Ishikawa (cell line): ENCODE results near the gene HOXB3.

ENCODE experiments used
- CEBPB ChIP-seq: IDR thresholded peaks from 2 replicates; pipeline ENCODE4 v1.6.1; 2012
- CREB1 ChIP-seq: IDR thresholded peaks from 2 replicates; pipeline ENCODE4 v1.6.1; 2012; ENCODE audit warnings: low read depth
- EGR1 ChIP-seq: IDR thresholded peaks from 2 replicates; pipeline ENCODE4 v1.6.1; 2012
- EP300 ChIP-seq: IDR thresholded peaks from 2 replicates; pipeline ENCODE4 v1.6.1; 2012; ENCODE audit warnings: borderline replicate concordance
- FOXM1 ChIP-seq: IDR thresholded peaks from 2 replicates; pipeline ENCODE4 v1.6.1; 2012; ENCODE audit warnings: low read depth, borderline replicate concordance
- NFIC ChIP-seq: IDR thresholded peaks from 2 replicates; pipeline ENCODE4 v1.6.1; 2012
- RAD21 ChIP-seq: IDR thresholded peaks from 2 replicates; pipeline ENCODE4 v1.6.1; 2012; ENCODE audit warnings: low read depth
- TAF1 ChIP-seq: IDR thresholded peaks from 2 replicates; pipeline ENCODE4 v1.6.1; 2012; ENCODE audit warnings: low read depth, mild to moderate bottlenecking
- TCF12 ChIP-seq: IDR thresholded peaks from 2 replicates; pipeline ENCODE4 v1.6.1; 2012; ENCODE audit warnings: low read depth
- TEAD4 ChIP-seq: IDR thresholded peaks from 2 replicates; pipeline ENCODE4 v1.6.1; 2012
- YY1 ChIP-seq: IDR thresholded peaks from 2 replicates; pipeline ENCODE4 v1.6.1; 2012; ENCODE audit warnings: low read depth
- ZBTB7A ChIP-seq: IDR thresholded peaks from 2 replicates; pipeline ENCODE4 v1.6.1; 2012; ENCODE audit warnings: low read depth
- TF ChIP-seq, protein P1 (sequence below): IDR thresholded peaks from 2 replicates; pipeline ENCODE4 v1.6.1; 2012; ENCODE audit warnings: low read depth, mild to moderate bottlenecking
- TF ChIP-seq, protein P2 (sequence below): IDR thresholded peaks from 2 replicates; pipeline ENCODE4 v1.6.1; 2012
- TF ChIP-seq, protein P3 (sequence below): IDR thresholded peaks from 2 replicates; pipeline ENCODE4 v1.6.1; 2012

The HOXB3 gene

DNA sequence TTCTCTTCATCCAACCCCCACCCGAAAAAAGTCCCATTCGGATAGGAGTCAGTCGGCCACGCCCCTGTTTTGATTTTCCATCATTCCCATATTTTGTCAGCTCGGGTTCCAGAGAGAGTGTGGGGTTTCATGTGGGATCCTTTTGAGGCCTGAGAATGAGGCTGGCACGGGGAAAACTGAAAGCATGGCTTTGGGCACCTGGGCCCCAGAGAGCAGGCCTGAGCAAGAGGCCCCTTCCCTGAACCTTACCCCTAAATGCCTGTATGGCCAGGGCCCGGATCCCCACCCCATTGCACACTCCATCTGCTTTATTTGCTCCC lies 7.3 kb downstream of the HOXB3 start:
- TF ChIP-seq, protein P1, sequence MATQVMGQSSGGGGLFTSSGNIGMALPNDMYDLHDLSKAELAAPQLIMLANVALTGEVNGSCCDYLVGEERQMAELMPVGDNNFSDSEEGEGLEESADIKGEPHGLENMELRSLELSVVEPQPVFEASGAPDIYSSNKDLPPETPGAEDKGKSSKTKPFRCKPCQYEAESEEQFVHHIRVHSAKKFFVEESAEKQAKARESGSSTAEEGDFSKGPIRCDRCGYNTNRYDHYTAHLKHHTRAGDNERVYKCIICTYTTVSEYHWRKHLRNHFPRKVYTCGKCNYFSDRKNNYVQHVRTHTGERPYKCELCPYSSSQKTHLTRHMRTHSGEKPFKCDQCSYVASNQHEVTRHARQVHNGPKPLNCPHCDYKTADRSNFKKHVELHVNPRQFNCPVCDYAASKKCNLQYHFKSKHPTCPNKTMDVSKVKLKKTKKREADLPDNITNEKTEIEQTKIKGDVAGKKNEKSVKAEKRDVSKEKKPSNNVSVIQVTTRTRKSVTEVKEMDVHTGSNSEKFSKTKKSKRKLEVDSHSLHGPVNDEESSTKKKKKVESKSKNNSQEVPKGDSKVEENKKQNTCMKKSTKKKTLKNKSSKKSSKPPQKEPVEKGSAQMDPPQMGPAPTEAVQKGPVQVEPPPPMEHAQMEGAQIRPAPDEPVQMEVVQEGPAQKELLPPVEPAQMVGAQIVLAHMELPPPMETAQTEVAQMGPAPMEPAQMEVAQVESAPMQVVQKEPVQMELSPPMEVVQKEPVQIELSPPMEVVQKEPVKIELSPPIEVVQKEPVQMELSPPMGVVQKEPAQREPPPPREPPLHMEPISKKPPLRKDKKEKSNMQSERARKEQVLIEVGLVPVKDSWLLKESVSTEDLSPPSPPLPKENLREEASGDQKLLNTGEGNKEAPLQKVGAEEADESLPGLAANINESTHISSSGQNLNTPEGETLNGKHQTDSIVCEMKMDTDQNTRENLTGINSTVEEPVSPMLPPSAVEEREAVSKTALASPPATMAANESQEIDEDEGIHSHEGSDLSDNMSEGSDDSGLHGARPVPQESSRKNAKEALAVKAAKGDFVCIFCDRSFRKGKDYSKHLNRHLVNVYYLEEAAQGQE = no peak
- no peak for TF ChIP-seq EP300
- no peak for TF ChIP-seq NFIC
- TF ChIP-seq TAF1 = no peak
- TF ChIP-seq, protein P2, sequence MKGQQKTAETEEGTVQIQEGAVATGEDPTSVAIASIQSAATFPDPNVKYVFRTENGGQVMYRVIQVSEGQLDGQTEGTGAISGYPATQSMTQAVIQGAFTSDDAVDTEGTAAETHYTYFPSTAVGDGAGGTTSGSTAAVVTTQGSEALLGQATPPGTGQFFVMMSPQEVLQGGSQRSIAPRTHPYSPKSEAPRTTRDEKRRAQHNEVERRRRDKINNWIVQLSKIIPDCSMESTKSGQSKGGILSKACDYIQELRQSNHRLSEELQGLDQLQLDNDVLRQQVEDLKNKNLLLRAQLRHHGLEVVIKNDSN = no peak
- no peak for TF ChIP-seq FOXM1
- TF ChIP-seq TCF12 = no peak
- TF ChIP-seq YY1 = no peak
- TF ChIP-seq CEBPB = no peak
- no peak for TF ChIP-seq EGR1
- TF ChIP-seq TEAD4 = no peak
- no peak for TF ChIP-seq CREB1
- TF ChIP-seq, protein P3, sequence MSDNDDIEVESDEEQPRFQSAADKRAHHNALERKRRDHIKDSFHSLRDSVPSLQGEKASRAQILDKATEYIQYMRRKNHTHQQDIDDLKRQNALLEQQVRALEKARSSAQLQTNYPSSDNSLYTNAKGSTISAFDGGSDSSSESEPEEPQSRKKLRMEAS = no peak
- no peak for TF ChIP-seq RAD21
- no peak for TF ChIP-seq ZBTB7A

DNA sequence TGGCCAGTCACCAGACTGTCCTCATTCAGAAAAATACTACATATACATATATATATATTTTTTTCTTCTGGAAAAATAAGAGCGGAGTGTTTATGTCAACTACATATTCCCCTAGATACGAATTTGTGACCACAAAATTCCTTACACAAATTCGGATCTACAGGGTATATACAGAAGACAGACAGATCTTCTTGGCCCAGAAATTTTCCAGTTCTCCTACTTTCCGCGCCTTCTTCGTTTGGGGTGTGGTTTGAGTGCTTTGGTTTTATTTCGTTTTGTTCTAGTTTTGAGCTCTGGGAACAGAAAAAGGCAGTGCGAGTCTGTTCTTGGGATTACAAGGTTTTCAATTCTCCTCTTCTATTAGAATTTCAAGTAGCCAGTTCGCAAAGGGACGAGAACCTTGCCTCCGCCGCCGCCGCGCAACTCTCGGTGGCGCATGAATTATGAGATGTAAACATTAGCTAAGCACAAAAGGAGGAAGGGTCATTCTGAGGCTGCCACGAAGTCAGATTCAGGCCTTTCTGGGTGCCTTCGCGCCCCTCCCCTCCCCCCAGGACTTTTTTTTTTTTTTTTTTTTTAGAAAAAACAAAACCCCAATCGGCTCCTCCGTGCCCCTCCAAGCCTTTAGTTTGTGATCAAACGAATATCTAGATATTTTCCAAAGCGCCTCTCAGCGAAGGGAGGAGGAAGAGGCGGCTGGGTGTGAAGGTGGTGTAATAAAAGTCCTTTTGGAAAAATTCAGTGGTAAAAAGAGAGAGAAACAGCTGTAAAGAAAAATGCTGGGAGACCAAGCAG lies 10.1 kb downstream of the HOXB3 start:
- TF ChIP-seq TCF12 (no peak), TAF1 (no peak), EP300 (no peak)
- TF ChIP-seq, protein P2 = no peak
- TF ChIP-seq, protein P1 = no peak
- TF ChIP-seq, protein P3 = no peak

DNA sequence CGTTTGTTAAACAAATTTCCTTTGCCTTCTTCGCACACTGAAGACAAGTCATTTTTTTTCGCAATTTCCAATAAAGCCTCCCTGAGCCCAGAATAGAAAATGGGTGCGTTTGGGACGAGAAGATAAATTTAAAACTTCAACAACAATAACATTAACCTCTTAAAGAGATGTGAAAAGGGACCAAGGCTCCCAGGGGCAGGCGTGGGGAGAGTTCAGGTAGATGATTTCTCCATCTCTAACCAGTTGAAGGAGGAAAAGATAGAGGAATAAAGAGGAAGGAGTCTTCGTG lies 10.6 kb downstream of the HOXB3 start:
- no peak for TF ChIP-seq NFIC
- no peak for TF ChIP-seq EP300
- TF ChIP-seq CREB1 = no peak
- no peak for TF ChIP-seq YY1
- TF ChIP-seq TCF12 = no peak
- no peak for TF ChIP-seq ZBTB7A
- no peak for TF ChIP-seq EGR1
- TF ChIP-seq TAF1 = no peak
- TF ChIP-seq TEAD4 = no peak
- TF ChIP-seq, protein P1 = no peak
- TF ChIP-seq, protein P2 = no peak
- TF ChIP-seq CEBPB = no peak
- TF ChIP-seq FOXM1 = no peak
- TF ChIP-seq RAD21 = no peak

DNA sequence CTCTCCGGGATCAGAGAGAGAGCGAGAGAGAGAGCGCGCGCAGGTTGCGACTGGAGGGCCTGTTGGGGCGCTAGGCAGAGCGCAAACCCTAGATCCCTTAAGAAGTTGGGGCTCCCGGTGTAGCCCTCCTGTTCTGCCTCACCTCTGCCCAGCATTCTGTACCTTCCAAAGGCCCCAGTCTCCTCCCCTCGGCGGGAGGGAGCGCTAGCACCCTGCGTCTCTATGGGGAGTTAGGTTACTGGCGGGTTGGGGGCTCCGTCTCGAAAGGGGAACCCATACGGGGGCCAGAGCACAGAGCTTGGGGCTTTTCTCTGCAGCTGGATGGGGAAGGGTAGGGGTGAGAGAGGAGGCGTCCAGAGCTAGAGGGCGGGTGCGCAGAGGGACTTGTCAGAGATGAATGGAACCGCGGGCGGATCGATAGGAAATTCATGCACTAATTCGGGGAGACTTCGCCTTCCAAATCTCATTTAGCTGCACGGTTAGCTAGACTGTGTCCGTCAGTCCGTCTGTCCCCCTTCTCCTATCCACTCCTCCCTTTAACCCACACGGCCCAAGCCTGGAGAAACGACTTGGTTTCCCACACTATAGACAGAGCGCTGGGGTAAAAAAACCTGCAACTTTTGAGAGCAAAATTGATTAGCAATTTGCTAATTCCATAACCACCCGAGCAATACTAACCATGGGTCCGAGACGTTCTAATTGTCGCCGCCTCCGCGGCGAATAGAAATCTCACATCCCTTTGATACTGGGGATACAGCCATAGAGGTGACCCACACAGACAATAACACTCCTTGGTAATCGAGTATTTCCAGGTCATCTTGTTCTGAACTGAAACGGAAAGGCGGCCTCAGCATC lies 11.2 kb downstream of the HOXB3 start:
- TF ChIP-seq NFIC = no peak
- no peak for TF ChIP-seq TEAD4
- no peak for TF ChIP-seq CEBPB
- TF ChIP-seq EP300 = no peak
- TF ChIP-seq, protein P2 = no peak
- no peak for TF ChIP-seq ZBTB7A
- no peak for TF ChIP-seq CREB1
- no peak for TF ChIP-seq EGR1
- TF ChIP-seq TCF12 = no peak
- no peak for TF ChIP-seq RAD21
- TF ChIP-seq YY1 = no peak
- TF ChIP-seq FOXM1 = no peak
- TF ChIP-seq TAF1 = no peak
- TF ChIP-seq, protein P3 = no peak
- TF ChIP-seq, protein P1 = no peak
